Raji (cell line): ENCODE results near the gene ZYG11A.

ENCODE experiments used
- POLR2A ChIP-seq: IDR thresholded peaks from 2 replicates; pipeline ENCODE4 v1.6.1; 2011; ENCODE audit warnings: low read depth, low read length, control low read depth; ENCODE audit not compliant: insufficient read depth

ZYG11A gene

GRCh38 chr1:52876843-52877242, 34.3 kb downstream of the ZYG11A start:
- TF ChIP-seq POLR2A = no peak

GRCh38 chr1:52877554-52877953, 35.0 kb downstream of the ZYG11A start:
- TF ChIP-seq POLR2A = no peak

GRCh38 chr1:52880206-52880605, 37.6 kb downstream of the ZYG11A start:
- TF ChIP-seq POLR2A = no peak

- TF ChIP-seq POLR2A = no peak
These were observed 44.9 kb downstream of the ZYG11A start for GRCh38 chr1:52887483-52887882.

- no peak for TF ChIP-seq POLR2A
These were observed 50.1 kb downstream of the ZYG11A start for GRCh38 chr1:52892424-52893215.

- no peak for TF ChIP-seq POLR2A
These were observed 56.9 kb downstream of the ZYG11A start for GRCh38 chr1:52899445-52899894.

- no peak for TF ChIP-seq POLR2A
These were observed 57.8 kb downstream of the ZYG11A start for GRCh38 chr1:52900402-52900801.

- TF ChIP-seq POLR2A = no peak
These were observed 58.8 kb downstream of the ZYG11A start for GRCh38 chr1:52901384-52901783.

- TF ChIP-seq POLR2A = no peak
These were observed 61.8 kb downstream of the ZYG11A start for GRCh38 chr1:52904208-52904926.

- TF ChIP-seq POLR2A = no peak
These were observed 62.6 kb downstream of the ZYG11A start for GRCh38 chr1:52904927-52905698.

GRCh38 chr1:52906135-52906603, 63.6 kb downstream of the ZYG11A start:
- TF ChIP-seq POLR2A = no peak

- no peak for TF ChIP-seq POLR2A
These were observed 64.7 kb downstream of the ZYG11A start for GRCh38 chr1:52907068-52907811.

GRCh38 chr1:52907812-52908153, 65.2 kb downstream of the ZYG11A start:
- no peak for TF ChIP-seq POLR2A

- no peak for TF ChIP-seq POLR2A
These were observed 69.0 kb downstream of the ZYG11A start for GRCh38 chr1:52911541-52911940.

GRCh38 chr1:52913014-52913413, 70.5 kb downstream of the ZYG11A start:
- TF ChIP-seq POLR2A = no peak
